H9 (cell line): Measurements from ENCODE around the gene TNFRSF18. TPM values are rescaled to one million over a fixed set of nuclear protein-coding genes. Genes with fewer than 3 reads are reported as not detected.

Experiments
- DNase-seq: peaks from one replicate; pipeline ENCODE4 v3.0.0-alpha.2; 2017
- H2AFZ ChIP-seq: one replicate; pipeline ENCODE4 v1.6.1; 2013; ENCODE audit warnings: mild to moderate bottlenecking, low read length, control low read depth, moderate library complexity
- H2AK5ac ChIP-seq: 2 replicates; pipeline ENCODE4 v1.6.1; 2013; ENCODE audit warnings: low read length, control low read depth, mixed read lengths; ENCODE audit not compliant: insufficient read length
- H2BK120ac ChIP-seq: one replicate; pipeline ENCODE4 v1.6.1; 2013; ENCODE audit warnings: low read depth, mild to moderate bottlenecking, low read length, control low read depth, inconsistent platforms; ENCODE audit not compliant: poor library complexity, severe bottlenecking
- H2BK12ac ChIP-seq: 2 replicates; pipeline ENCODE4 v1.6.1; 2013; ENCODE audit warnings: low read length, control low read depth, mixed read lengths, low read depth; ENCODE audit not compliant: insufficient read length
- H2BK15ac ChIP-seq: 2 replicates; pipeline ENCODE4 v1.6.1; 2013; ENCODE audit warnings: low read depth, low read length, control low read depth
- H2BK20ac ChIP-seq: one replicate; pipeline ENCODE4 v1.6.1; 2013; ENCODE audit warnings: low read depth, mild to moderate bottlenecking, low read length, control low read depth, inconsistent platforms; ENCODE audit not compliant: poor library complexity, severe bottlenecking
- H2BK5ac ChIP-seq: 2 replicates; pipeline ENCODE4 v1.6.1; 2013; ENCODE audit warnings: low read length, control low read depth, mixed read lengths; ENCODE audit not compliant: insufficient read length
- H3K14ac ChIP-seq: 2 replicates; pipeline ENCODE4 v1.6.1; 2013; ENCODE audit warnings: low read length, control low read depth; ENCODE audit not compliant: insufficient read depth
- H3K18ac ChIP-seq: 2 replicates; pipeline ENCODE4 v1.6.1; 2013; ENCODE audit warnings: low read depth, mild to moderate bottlenecking, mixed read lengths, low read length, control low read depth; ENCODE audit not compliant: insufficient read length
- H3K23ac ChIP-seq: 2 replicates; pipeline ENCODE4 v1.6.1; 2013; ENCODE audit warnings: low read length, control low read depth, mixed read lengths, low read depth; ENCODE audit not compliant: insufficient read length
- H3K23me2 ChIP-seq: 2 replicates; pipeline ENCODE4 v1.6.1; 2013; ENCODE audit warnings: low read depth, mild to moderate bottlenecking, mixed read lengths, low read length, control low read depth; ENCODE audit not compliant: insufficient read length, poor library complexity, severe bottlenecking
- H3K27ac ChIP-seq: 2 replicates; pipeline ENCODE4 v1.5.1; 2013; ENCODE audit warnings: low read length, control low read depth, mixed read lengths, low read depth; ENCODE audit not compliant: insufficient read length
- H3K27me3 ChIP-seq: 2 replicates; pipeline ENCODE4 v1.6.1; 2013; ENCODE audit warnings: low read length, control low read depth, inconsistent platforms; ENCODE audit not compliant: insufficient read depth
- H3K4ac ChIP-seq: 2 replicates; pipeline ENCODE4 v1.6.1; 2013; ENCODE audit warnings: low read depth, mild to moderate bottlenecking, control low read depth, inconsistent platforms, low read length, moderate library complexity
- H3K4me1 ChIP-seq: 2 replicates; pipeline ENCODE4 v1.6.1; 2013; ENCODE audit warnings: low read length, control low read depth, inconsistent platforms; ENCODE audit not compliant: insufficient read depth
- H3K4me2 ChIP-seq: 2 replicates; pipeline ENCODE4 v1.6.1; 2013; ENCODE audit warnings: low read length, control low read depth, mixed read lengths; ENCODE audit not compliant: insufficient read length, insufficient read depth
- H3K56ac ChIP-seq: 2 replicates; pipeline ENCODE4 v1.6.1; 2013; ENCODE audit warnings: low read depth, mild to moderate bottlenecking, mixed read lengths, low read length, control low read depth; ENCODE audit not compliant: insufficient read length
- H3K79me1 ChIP-seq: 2 replicates; pipeline ENCODE4 v1.6.1; 2013; ENCODE audit warnings: low read depth, mild to moderate bottlenecking, moderate library complexity, low read length, control low read depth, inconsistent platforms; ENCODE audit not compliant: insufficient read depth, poor library complexity, severe bottlenecking
- H3K79me2 ChIP-seq: 2 replicates; pipeline ENCODE4 v1.6.1; 2013; ENCODE audit warnings: low read length, control low read depth, inconsistent platforms; ENCODE audit not compliant: insufficient read depth
- H3K9ac ChIP-seq: 2 replicates; pipeline ENCODE4 v1.6.1; 2013; ENCODE audit warnings: low read length, control low read depth, mixed read lengths; ENCODE audit not compliant: insufficient read length; ENCODE audit errors: extremely low read depth
- H3K9me3 ChIP-seq: one replicate; pipeline ENCODE4 v1.6.1; 2013; ENCODE audit warnings: low read depth, low read length, inconsistent platforms; ENCODE audit not compliant: control insufficient read depth
- H3T11ph ChIP-seq: one replicate; pipeline ENCODE4 v1.6.1; 2013; ENCODE audit warnings: mild to moderate bottlenecking, low read length, control low read depth, inconsistent platforms
- H4K20me1 ChIP-seq: one replicate; pipeline ENCODE4 v1.6.1; 2013; ENCODE audit not compliant: control insufficient read depth, insufficient read length, insufficient read depth
- H4K5ac ChIP-seq: 2 replicates; pipeline ENCODE4 v1.6.1; 2013; ENCODE audit warnings: low read depth, mild to moderate bottlenecking, mixed read lengths, low read length, control low read depth; ENCODE audit not compliant: insufficient read length
- H4K8ac ChIP-seq: replicated peaks from 2 replicates; pipeline ENCODE4 v1.6.1; 2013; ENCODE audit warnings: low read length, control low read depth, mixed read lengths, low read depth; ENCODE audit not compliant: insufficient read length
- H4K91ac ChIP-seq: 2 replicates; pipeline ENCODE4 v1.6.1; 2013; ENCODE audit warnings: low read depth, mild to moderate bottlenecking, moderate library complexity, mixed read lengths, low read length, control low read depth; ENCODE audit not compliant: insufficient read length
- H3K27ac Mint-ChIP-seq, 3 experiments: 2 replicates in 2 of 3; 3 replicates in 1 of 3; pipeline ENCODE4 v1.8.0; 2020 to 2021; ENCODE audit warnings: mixed read lengths in 3 of 3, mild to moderate bottlenecking in 1 of 3, moderate library complexity in 1 of 3
- H3K27me3 Mint-ChIP-seq: 2 replicates; pipeline ENCODE4 v1.8.0; 2021; ENCODE audit warnings: low read depth, mild to moderate bottlenecking, moderate library complexity, mixed read lengths
- H3K36me3 Mint-ChIP-seq, 3 experiments: 2 replicates in 2 of 3; 3 replicates in 1 of 3; pipeline ENCODE4 v1.8.0; 2020 to 2021; ENCODE audit warnings: low read depth in 3 of 3, mixed read lengths in 3 of 3; ENCODE audit not compliant: insufficient read depth in 1 of 3
- H3K4me1 Mint-ChIP-seq, 2 experiments: 2 replicates each; pipeline ENCODE4 v1.8.0; 2020; ENCODE audit warnings: mixed read lengths in 2 of 2
- H3K4me3 Mint-ChIP-seq, 2 experiments: 2 replicates in 1 of 2; 3 replicates in 1 of 2; pipeline ENCODE4 v1.8.0; 2020 to 2021; ENCODE audit warnings: mild to moderate bottlenecking in 2 of 2, mixed read lengths in 2 of 2, moderate library complexity in 1 of 2
- H3K9me3 Mint-ChIP-seq, 2 experiments: 2 replicates in 1 of 2; 3 replicates in 1 of 2; pipeline ENCODE4 v1.8.0; 2020; ENCODE audit warnings: mild to moderate bottlenecking in 2 of 2, mixed read lengths in 2 of 2, moderate library complexity in 1 of 2
- CTCF ChIP-seq: fragments of 200-600 bp; sonication (generic); conservative IDR thresholded peaks from 3 replicates; pipeline ENCODE4 v1.8.0; 2021; ENCODE audit warnings: antibody characterized with exemption, mild to moderate bottlenecking
- WGBS: extraction: QIAGEN DNeasy Blood & Tissue Kit; methylation state at CpG from one replicate; pipeline ENCODE4 v1.1.7; 2013; ENCODE audit warnings: missing lambda C conversion rate, low lambda C conversion rate, mixed read lengths; ENCODE audit not compliant: insufficient read length; ENCODE audit errors: extremely low coverage; 5-methylcytosine and 5-hydroxymethylcytosine counted together
- total RNA-seq: library from RNA; stranded (reverse); gene quantifications from 2 replicates; pipeline ENCODE4 v1.2.1, GENCODE V29; 2021

The TNFRSF18 gene
- total RNA-seq, 1 experiment from 2014 or later = 2.0 TPM

- H3K4me1 ChIP-seq = no peaks in the 10 kb centered on the region
- no peak overlapping the region for H3K27ac ChIP-seq
- no peak overlapping the region for H2AK5ac ChIP-seq
- no peak overlapping the region for H3T11ph ChIP-seq
- no peaks in the 10 kb centered on the region for H4K20me1 ChIP-seq
- H2BK5ac ChIP-seq = no peak overlapping the region
- peaks cover 3 to 7% (median 6%) of the 10 kb centered on the region in 3 experiments; a peak in 5 of 7 replicates for H3K36me3 Mint-ChIP-seq
- no peak for TF ChIP-seq CTCF
- no peak for DNase-seq
- H4K91ac ChIP-seq = no peak overlapping the region
- H3K56ac ChIP-seq = no peak overlapping the region
- no peak overlapping the region for H3K23ac ChIP-seq
- no peaks in the 10 kb centered on the region; the same call in 1 of the 2 replicates for H3K27me3 Mint-ChIP-seq
- H3K27ac Mint-ChIP-seq = no peak overlapping the region
- H2BK20ac ChIP-seq = no peak overlapping the region
- H3K4me3 Mint-ChIP-seq = no peak overlapping the region
- no peak overlapping the region for H2AFZ ChIP-seq
- H2BK12ac ChIP-seq = no peak overlapping the region
- H3K4ac ChIP-seq = no peak overlapping the region
- H3K79me1 ChIP-seq = no peaks in the 10 kb centered on the region
- no peak overlapping the region for H3K18ac ChIP-seq
- peaks cover 0 to 10% of the 10 kb centered on the region in 2 experiments for H3K4me1 Mint-ChIP-seq
- no peaks in the 10 kb centered on the region for H3K79me2 ChIP-seq
- no peak overlapping the region for H2BK15ac ChIP-seq
- H3K9me3 ChIP-seq = no peaks in the 10 kb centered on the region
- no peaks in the 10 kb centered on the region for H3K23me2 ChIP-seq
- H3K9ac ChIP-seq = no peak overlapping the region
- WGBS = no CpG with 5 or more reads among the region's 15 CpGs
- no peak overlapping the region for H4K5ac ChIP-seq
- H3K27me3 ChIP-seq = no peaks in the 10 kb centered on the region
- H3K4me2 ChIP-seq = no peak overlapping the region
- H3K9me3 Mint-ChIP-seq = no peaks in the 10 kb centered on the region; a peak in 1 of 5 replicates
- H4K8ac ChIP-seq = no peak overlapping the region
- no peak overlapping the region for H3K14ac ChIP-seq
- H2BK120ac ChIP-seq = no peak overlapping the region
These were observed 32.8 kb upstream of the TNFRSF18 start for GRCh38 chr1:1239227-1239613.
